ENCODE data around the gene GGN.
"Not testable (repeated sequence)": the region's sequence is repeated elsewhere in the genome, so short reads cannot be mapped to it uniquely, and the experiment has no call there.

Gene GGN, protein sequence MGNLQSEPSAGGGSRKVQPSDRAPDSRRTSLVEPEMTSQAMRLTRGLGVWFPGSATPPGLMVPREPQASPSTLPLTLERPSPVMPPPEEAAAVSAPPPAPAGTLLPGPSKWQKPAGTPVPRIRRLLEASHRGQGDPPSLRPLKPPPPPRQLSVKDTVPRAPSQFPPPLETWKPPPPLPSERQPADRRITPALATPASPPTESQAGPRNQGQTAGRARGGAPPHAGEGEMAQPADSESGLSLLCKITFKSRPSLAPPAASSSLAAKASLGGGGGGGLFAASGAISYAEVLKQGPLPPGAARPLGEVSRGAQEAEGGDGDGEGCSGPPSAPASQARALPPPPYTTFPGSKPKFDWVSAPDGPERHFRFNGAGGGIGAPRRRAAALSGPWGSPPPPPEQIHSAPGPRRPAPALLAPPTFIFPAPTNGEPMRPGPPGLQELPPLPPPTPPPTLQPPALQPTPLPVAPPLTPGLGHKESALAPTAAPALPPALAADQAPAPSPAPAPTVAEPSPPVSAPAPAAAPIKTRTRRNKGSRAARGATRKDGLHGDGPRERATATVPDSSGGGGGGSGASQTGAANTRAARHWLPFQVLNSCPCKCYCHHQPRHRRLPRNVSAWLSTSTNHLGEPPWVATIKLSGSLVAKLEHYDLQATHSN

GRCh38 chr19:38387550-38388348, at the start of gene GGN:
GGN (minus strand) TSS chr19:38388034; CDS start chr19:38387261, 773 bp downstream.
- Histone ChIP-seq H3K27me3 (ENCODE audit: control insufficient read depth, insufficient read depth, low read length) (peaks cover 31% of the 10 kb centered on the region), H3K4me1 (ENCODE audit: control insufficient read depth, insufficient read depth, low read length) (peaks cover 25% of the 10 kb centered on the region), H3K36me3 (ENCODE audit: control insufficient read depth, insufficient read depth, low read length) (peaks cover 6% of the 10 kb centered on the region), H3K9ac (ENCODE audit: low read length) (peak within 1 kb of the TSS; percentile 53), H3K9me3 (ENCODE audit: control insufficient read depth, low read length) (no peaks in the 10 kb centered on the region), H3K4me3 (ENCODE audit: low read length) (peak within 1 kb of the TSS; percentile 28)

DNA sequence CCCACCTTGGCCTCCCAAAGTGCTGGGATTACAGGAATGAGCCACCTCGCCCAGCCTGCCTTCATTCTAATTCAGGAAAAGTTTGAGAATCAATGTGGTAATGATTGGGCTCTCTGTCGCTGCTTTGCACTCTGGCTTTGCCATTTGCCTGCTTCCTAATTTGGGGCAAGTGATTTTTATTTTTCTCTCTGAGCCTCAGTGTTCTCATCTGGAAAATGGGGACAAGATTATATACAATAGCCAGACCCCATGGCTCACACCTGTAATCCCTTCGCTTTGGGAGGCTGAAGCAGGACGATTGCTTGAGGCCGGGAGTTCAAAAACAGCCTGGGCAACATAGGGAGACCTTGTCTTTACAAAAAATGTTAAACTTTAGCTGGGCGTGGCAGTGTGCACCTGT, 49.5 kb upstream of the GGN start:
- Histone ChIP-seq H3K27me3 (ENCODE audit: control insufficient read depth, insufficient read depth, low read length) (peaks cover 15% of the 10 kb centered on the region), H3K4me3 (ENCODE audit: low read length) (no peak overlapping the region), H3K36me3 (ENCODE audit: control insufficient read depth, insufficient read depth, low read length) (no peaks in the 10 kb centered on the region), H3K9me3 (ENCODE audit: control insufficient read depth, low read length) (no peaks in the 10 kb centered on the region), H3K4me1 (ENCODE audit: control insufficient read depth, insufficient read depth, low read length) (no peaks in the 10 kb centered on the region), H3K9ac (ENCODE audit: low read length) (no peak overlapping the region)

- H3K9me3 ChIP-seq (ENCODE audit: control insufficient read depth, low read length), result no peaks in the 10 kb centered on the region
- H3K36me3 ChIP-seq (ENCODE audit: control insufficient read depth, insufficient read depth, low read length), result no peaks in the 10 kb centered on the region
- no peak overlapping the region for H3K4me3 ChIP-seq (ENCODE audit: low read length)
- H3K27me3 ChIP-seq (ENCODE audit: control insufficient read depth, insufficient read depth, low read length), result peaks cover 15% of the 10 kb centered on the region
- H3K9ac ChIP-seq (ENCODE audit: low read length), result no peak overlapping the region
- no peaks in the 10 kb centered on the region for H3K4me1 ChIP-seq (ENCODE audit: control insufficient read depth, insufficient read depth, low read length)
Measured at GRCh38 chr19:38434549-38435051, 46.8 kb upstream of the GGN start.

DNA sequence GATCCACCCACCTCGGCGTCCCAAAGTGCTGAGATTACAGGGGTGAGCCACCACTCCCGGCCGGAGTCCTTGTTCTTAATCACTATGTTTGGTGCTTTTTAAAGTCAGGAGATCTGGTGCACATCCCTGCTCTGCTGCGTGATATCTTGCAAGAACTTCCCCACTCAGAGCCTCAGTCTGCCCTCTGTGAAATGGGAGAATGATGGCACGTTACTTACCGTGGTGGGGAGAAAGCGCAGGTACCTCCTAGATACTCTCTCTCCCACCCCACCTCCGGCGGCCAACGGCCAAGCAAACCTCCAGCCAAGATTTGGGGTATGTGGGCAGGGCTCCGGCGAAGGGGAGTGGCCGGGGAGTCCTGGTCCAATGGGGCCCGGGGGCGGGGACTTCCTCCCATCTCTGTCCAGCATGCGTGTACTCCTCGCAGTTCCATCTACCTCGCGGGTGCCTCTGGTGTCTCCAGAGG, 45.5 kb upstream of the GGN start, which contains the start of gene RYR1:
TSS of gene RYR1 (plus strand) at position 424 of the 466 bp plus-strand sequence. CDS start 139 bp downstream, outside the sequence.
- no peak within 1 kb of the TSS for H3K4me3 ChIP-seq (ENCODE audit: low read length)
- H3K36me3 ChIP-seq (ENCODE audit: control insufficient read depth, insufficient read depth, low read length), result no peaks in the 10 kb centered on the region
- no peaks in the 10 kb centered on the region for H3K9me3 ChIP-seq (ENCODE audit: control insufficient read depth, low read length)
- no peaks in the 10 kb centered on the region for H3K4me1 ChIP-seq (ENCODE audit: control insufficient read depth, insufficient read depth, low read length)
- H3K9ac ChIP-seq (ENCODE audit: low read length), result no peak within 1 kb of the TSS
- H3K27me3 ChIP-seq (ENCODE audit: control insufficient read depth, insufficient read depth, low read length), result peaks cover 15% of the 10 kb centered on the region

- Histone ChIP-seq H3K9me3 (ENCODE audit: control insufficient read depth, low read length) (no peaks in the 10 kb centered on the region), H3K36me3 (ENCODE audit: control insufficient read depth, insufficient read depth, low read length) (no peaks in the 10 kb centered on the region), H3K9ac (ENCODE audit: low read length) (no peak overlapping the region), H3K4me3 (ENCODE audit: low read length) (no peak overlapping the region), H3K4me1 (ENCODE audit: control insufficient read depth, insufficient read depth, low read length) (no peaks in the 10 kb centered on the region), H3K27me3 (ENCODE audit: control insufficient read depth, insufficient read depth, low read length) (peaks cover 15% of the 10 kb centered on the region)
Measured at GRCh38 chr19:38430931-38431330, 43.1 kb upstream of the GGN start.

DNA sequence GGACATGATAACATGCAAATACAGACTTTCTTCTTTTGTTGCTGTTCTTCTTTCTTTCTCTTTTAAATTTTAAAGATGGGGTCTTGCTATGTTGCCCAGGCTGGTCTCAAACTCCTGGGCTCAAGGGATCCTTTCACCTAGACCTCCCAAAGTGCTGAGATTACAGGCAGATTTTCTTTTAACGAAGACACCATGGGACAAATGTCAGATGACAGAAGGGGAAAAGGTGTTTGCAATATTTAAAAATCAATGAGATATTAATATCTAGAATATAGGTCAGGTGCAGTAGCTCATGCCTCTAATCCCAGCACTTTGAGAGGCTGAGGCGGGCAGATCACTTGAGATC, 42.0 kb upstream of the GGN start:
- Histone ChIP-seq H3K36me3 (ENCODE audit: control insufficient read depth, insufficient read depth, low read length) (no peaks in the 10 kb centered on the region), H3K9me3 (ENCODE audit: control insufficient read depth, low read length) (no peaks in the 10 kb centered on the region), H3K27me3 (ENCODE audit: control insufficient read depth, insufficient read depth, low read length) (peaks cover 11% of the 10 kb centered on the region), H3K4me1 (ENCODE audit: control insufficient read depth, insufficient read depth, low read length) (no peaks in the 10 kb centered on the region), H3K4me3 (ENCODE audit: low read length) (no peak overlapping the region), H3K9ac (ENCODE audit: low read length) (no peak overlapping the region)

- peaks cover 6% of the 10 kb centered on the region for H3K27me3 ChIP-seq (ENCODE audit: control insufficient read depth, insufficient read depth, low read length)
Measured at GRCh38 chr19:38429055-38429810, 41.4 kb upstream of the GGN start.

GRCh38 chr19:38427035-38427677, 39.3 kb upstream of the GGN start:
- not testable (repeated sequence) for H3K4me3 ChIP-seq (ENCODE audit: low read length); H3K36me3 ChIP-seq (ENCODE audit: control insufficient read depth, insufficient read depth, low read length); H3K4me1 ChIP-seq (ENCODE audit: control insufficient read depth, insufficient read depth, low read length); H3K9me3 ChIP-seq (ENCODE audit: control insufficient read depth, low read length); H3K9ac ChIP-seq (ENCODE audit: low read length); H3K27me3 ChIP-seq (ENCODE audit: control insufficient read depth, insufficient read depth, low read length)

More at GRCh38 chr19:38429055-38429810, 41.4 kb upstream of the GGN start:
- no peaks in the 10 kb centered on the region for H3K36me3 ChIP-seq (ENCODE audit: control insufficient read depth, insufficient read depth, low read length)
- no peaks in the 10 kb centered on the region for H3K4me1 ChIP-seq (ENCODE audit: control insufficient read depth, insufficient read depth, low read length)
- H3K9ac ChIP-seq (ENCODE audit: low read length), result no peak overlapping the region
- no peak overlapping the region for H3K4me3 ChIP-seq (ENCODE audit: low read length)
- no peaks in the 10 kb centered on the region for H3K9me3 ChIP-seq (ENCODE audit: control insufficient read depth, low read length)

- H3K36me3 ChIP-seq (ENCODE audit: control insufficient read depth, insufficient read depth, low read length), result no peaks in the 10 kb centered on the region
- H3K4me3 ChIP-seq (ENCODE audit: low read length), result no peak within 1 kb of the TSS
- no peak within 1 kb of the TSS for H3K9ac ChIP-seq (ENCODE audit: low read length)
- no peaks in the 10 kb centered on the region for H3K27me3 ChIP-seq (ENCODE audit: control insufficient read depth, insufficient read depth, low read length)
- no peaks in the 10 kb centered on the region for H3K4me1 ChIP-seq (ENCODE audit: control insufficient read depth, insufficient read depth, low read length)
- H3K9me3 ChIP-seq (ENCODE audit: control insufficient read depth, low read length), result no peaks in the 10 kb centered on the region
Measured at GRCh38 chr19:38425810-38426466, 38.1 kb upstream of the GGN start, which contains the start of gene RASGRP4. RASGRP4 (minus strand) TSS chr19:38426219; CDS start chr19:38426091, 128 bp downstream.

DNA sequence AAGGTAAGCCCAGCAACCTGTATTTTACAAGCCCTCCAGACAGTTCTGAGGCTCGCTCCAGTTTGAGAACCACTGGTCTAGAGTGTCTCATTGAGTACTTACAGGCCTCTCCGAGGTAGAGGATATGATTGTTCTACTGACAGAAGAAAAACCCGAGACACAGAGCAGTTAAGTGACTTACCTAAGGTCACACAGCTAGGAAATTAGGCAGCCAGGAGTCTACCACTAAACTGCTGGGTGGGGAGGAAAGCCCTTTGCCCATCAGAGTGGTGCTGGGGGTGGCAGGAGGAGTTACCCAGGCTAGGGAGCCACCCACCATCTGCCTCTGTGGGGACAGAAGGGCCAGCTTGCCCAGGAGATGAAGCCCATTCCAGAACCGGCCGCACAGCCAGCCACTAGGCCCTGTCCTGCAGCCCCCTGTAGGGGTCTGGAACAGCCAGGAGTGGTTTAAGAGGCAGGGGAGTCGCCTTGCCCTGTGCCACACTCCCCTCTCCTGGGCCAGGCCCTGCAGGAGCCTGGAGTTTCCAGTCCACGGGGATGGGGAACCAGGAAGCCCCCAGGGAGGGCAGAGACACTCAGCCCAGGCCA, 37.5 kb upstream of the GGN start:
- peaks cover 4% of the 10 kb centered on the region for H3K27me3 ChIP-seq (ENCODE audit: control insufficient read depth, insufficient read depth, low read length)
- H3K9me3 ChIP-seq (ENCODE audit: control insufficient read depth, low read length), result no peaks in the 10 kb centered on the region
- H3K4me1 ChIP-seq (ENCODE audit: control insufficient read depth, insufficient read depth, low read length), result no peaks in the 10 kb centered on the region
- no peaks in the 10 kb centered on the region for H3K36me3 ChIP-seq (ENCODE audit: control insufficient read depth, insufficient read depth, low read length)
- H3K4me3 ChIP-seq (ENCODE audit: low read length), result no peak overlapping the region
- H3K9ac ChIP-seq (ENCODE audit: low read length), result no peak overlapping the region

Measured in mucosa of stomach (tissue), 1 donor.